GM12891 (cell line): ENCODE data around the gene ZBTB42.

ENCODE experiments used
- DNase-seq: peaks from one replicate; pipeline ENCODE4 v3.0.0; 2011; ENCODE audit warnings: low spot score; ENCODE audit not compliant: insufficient read length
- FAIRE-seq: peaks from 2 replicates; lab custom pipeline; 2011; peaks lifted over from hg19 to GRCh38; lab: Jason Lieb, UNC
- PAX5 ChIP-seq: IDR thresholded peaks from 2 replicates; pipeline ENCODE4 v1.6.1; 2011; ENCODE audit warnings: low read length, moderate library complexity, mild to moderate bottlenecking; ENCODE audit not compliant: insufficient read depth, severe bottlenecking
- POLR2A ChIP-seq: IDR thresholded peaks from 2 replicates; pipeline ENCODE4 v1.6.1; 2011; ENCODE audit warnings: low read depth, low read length, control low read depth
- POLR2AphosphoS5 ChIP-seq: IDR thresholded peaks from 2 replicates; pipeline ENCODE4 v1.6.1; 2011; ENCODE audit warnings: low read depth, low read length, control low read depth
- POU2F2 ChIP-seq: IDR thresholded peaks from 2 replicates; pipeline ENCODE4 v1.6.1; 2011; ENCODE audit warnings: low read depth, mild to moderate bottlenecking, control low read depth, low read length, moderate library complexity
- SPI1 ChIP-seq: IDR thresholded peaks from 2 replicates; pipeline ENCODE4 v1.6.1; 2011; ENCODE audit warnings: low read depth, low read length, control low read depth
- TAF1 ChIP-seq: IDR thresholded peaks from 2 replicates; pipeline ENCODE4 v1.6.1; 2011; ENCODE audit warnings: low read depth, low read length, control low read depth

ZBTB42 gene

DNA sequence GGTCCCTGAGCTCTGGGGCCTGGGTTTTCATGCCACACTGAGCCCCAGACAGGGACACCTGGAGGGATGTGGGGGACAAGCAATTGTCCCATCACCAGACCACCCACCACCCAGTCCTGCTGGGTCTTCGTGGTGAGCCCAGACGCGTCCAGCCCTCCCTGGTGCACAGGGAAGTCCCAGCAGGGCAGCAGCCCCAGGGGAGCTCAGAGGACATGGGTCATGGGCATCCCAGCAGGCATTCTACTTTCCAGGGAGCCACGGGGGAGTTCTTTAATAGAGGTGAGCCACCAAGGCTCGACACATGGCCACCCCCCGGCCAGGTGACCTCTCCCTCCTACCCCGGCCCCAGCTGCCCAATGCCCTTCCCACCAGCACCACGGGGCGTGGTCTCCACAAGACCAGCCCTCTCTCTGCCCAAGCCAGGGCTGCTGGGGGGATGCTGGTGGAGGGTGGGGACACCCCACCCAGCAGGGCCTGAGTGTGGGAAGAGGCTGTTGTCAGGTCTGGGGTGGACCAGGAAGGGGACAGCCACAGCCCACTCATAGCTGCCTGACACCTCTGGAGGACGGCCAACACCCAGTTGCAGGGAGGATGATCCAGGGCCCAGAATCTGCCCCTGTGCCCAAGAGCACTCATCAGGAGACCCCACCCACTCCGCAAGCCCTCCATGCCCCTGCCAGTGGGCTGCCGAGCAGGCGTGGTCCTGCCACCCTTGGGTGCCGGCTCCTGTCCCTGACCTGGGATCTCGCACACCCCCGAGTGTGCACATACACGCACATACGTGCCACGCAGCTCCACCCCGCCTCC lies 19.4 kb upstream of the ZBTB42 start:
- no peak for DNase-seq
- no peak for FAIRE-seq
- TF ChIP-seq POLR2AphosphoS5, result no peak
- TF ChIP-seq POU2F2, result no peak
- no peak for TF ChIP-seq TAF1
- no peak for TF ChIP-seq PAX5
- no peak for TF ChIP-seq POLR2A
- no peak for TF ChIP-seq SPI1

DNA sequence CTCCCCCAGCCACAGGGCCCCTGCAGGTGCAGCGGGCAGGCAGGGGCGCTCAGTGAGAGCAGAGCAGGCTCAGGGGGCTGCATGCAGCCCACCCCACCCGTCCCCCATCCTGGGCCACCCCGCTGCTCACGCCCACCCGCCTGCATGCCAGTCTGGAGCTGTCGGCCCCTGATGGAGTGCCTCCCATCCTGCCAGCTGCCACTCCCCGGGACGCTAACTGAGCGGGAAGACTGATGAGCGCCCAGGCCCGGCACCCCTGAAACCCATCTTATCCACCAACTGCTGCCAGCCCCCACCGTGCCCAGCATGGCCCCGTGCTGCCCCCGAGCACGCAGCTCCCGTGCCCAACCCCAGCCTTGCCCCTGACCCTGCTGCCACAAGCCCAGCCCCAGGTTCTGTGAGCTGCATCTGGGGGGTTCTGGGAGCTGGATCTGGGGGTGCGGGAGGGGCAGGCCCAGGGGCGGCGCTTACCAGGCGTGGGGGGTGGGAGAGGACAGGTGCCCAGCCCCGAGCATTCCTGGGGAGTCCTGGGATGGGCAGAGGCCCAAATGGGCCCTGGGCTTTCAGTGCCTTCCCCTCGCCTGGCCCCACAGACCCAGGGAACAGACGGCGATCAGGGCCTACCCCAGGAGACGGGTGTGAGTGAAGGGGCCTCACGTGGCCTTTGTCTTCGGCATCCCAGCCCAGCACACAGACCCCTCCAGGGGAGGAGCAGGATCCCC lies 18.7 kb upstream of the ZBTB42 start:
- FAIRE-seq (no peak), DNase-seq (no peak)
- TF ChIP-seq POLR2A (no peak), PAX5 (no peak), TAF1 (no peak), POLR2AphosphoS5 (no peak), SPI1 (no peak), POU2F2 (no peak)

DNA sequence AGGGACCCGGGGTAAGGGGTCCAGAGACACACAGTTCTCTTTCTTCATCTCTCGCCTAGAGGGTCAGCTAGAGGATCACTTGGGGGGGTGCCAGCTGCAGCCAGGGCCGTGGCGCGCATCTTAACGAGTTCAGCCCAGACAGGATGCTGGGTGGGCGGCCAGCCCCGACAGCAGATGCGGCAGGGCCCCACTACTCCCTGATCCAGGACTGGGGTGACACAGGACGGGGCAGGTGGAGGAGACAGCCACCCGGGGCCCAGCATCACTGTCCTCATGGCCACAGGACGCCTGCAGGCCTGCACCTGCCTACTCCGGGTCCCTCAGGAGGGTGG lies 18.1 kb upstream of the ZBTB42 start:
- no peak for TF ChIP-seq TAF1
- no peak for TF ChIP-seq POLR2A
- TF ChIP-seq POLR2AphosphoS5, result no peak
- no peak for TF ChIP-seq POU2F2
- no peak for TF ChIP-seq SPI1
- no peak for TF ChIP-seq PAX5
- no peak for DNase-seq
- FAIRE-seq, result no peak

DNA sequence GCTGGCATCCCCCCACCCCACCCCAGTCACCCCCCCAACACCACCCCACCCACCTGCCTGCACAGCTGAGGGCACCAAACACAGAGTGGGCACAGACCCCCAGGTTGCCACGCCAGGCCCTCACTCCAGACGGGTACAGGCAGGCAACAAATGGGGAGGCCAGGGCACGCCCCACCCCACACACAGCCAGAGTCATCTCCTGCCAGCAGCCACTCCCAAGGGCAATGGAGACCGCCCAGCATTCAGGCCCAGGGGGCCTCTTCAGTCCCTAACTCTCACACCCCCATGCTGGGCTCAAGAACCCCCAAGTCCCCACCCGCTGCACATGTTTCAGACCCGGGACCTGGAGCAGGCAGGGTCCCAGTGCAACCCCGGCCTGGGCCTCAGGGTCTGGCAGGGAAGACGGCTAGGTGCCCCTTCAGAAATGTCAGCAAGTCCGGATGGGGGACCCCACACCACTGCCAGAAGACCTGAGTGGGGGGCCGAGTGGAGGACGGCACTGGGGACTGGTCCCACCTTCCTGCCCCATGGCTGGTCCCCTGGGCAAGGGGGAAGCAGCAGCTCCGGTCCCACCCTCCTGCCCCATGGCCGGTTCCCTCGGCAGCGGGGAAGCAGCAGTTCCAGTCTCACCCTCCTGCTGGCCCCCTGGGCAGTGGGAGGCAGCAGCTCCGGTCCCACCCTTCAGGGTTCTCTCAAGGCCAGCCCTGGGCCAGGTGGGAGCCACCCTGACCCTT lies 17.2 kb upstream of the ZBTB42 start:
- DNase-seq, result no peak
- no peak for FAIRE-seq
- TF ChIP-seq POLR2A, result no peak
- no peak for TF ChIP-seq SPI1
- no peak for TF ChIP-seq TAF1
- no peak for TF ChIP-seq PAX5
- no peak for TF ChIP-seq POU2F2
- TF ChIP-seq POLR2AphosphoS5, result no peak

DNA sequence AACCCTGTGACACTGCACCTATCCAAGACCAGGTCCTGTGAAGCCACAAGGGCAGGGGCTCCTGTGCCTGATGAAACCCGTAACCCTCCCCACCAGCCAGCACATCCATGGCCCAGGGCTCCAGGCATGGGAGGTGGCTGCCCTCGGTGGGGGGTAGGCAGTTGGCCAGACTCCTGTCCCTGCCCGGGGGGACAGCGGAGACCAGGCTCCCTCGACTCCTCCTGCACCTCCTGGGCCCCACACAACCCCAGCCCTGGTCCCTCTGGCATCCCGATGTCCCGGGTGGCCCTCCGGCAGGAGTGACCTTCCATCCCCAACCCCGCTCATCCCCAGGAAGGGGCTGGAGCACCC lies 16.7 kb upstream of the ZBTB42 start:
- no peak for DNase-seq
- no peak for TF ChIP-seq TAF1
- no peak for TF ChIP-seq POLR2A
- TF ChIP-seq PAX5, result no peak
- TF ChIP-seq POLR2AphosphoS5, result no peak
- TF ChIP-seq POU2F2, result no peak
- no peak for TF ChIP-seq SPI1
- FAIRE-seq, result no peak

- TF ChIP-seq SPI1, result no peak
- no peak for TF ChIP-seq PAX5
- no peak for TF ChIP-seq TAF1
- TF ChIP-seq POU2F2, result no peak
- no peak for TF ChIP-seq POLR2A
- TF ChIP-seq POLR2AphosphoS5, result no peak
- FAIRE-seq (no peak), DNase-seq (no peak)
Observed at GRCh38 chr14:104784846-104785707, 15.8 kb upstream of the ZBTB42 start.

GRCh38 chr14:104785708-104786080 lies 15.2 kb upstream of the ZBTB42 start:
- TF ChIP-seq SPI1 (no peak), POU2F2 (no peak), TAF1 (no peak), POLR2A (no peak), POLR2AphosphoS5 (no peak), PAX5 (no peak)
- no peak for FAIRE-seq
- DNase-seq, result no peak

GRCh38 chr14:104786091-104786586 lies 14.8 kb upstream of the ZBTB42 start:
- no peak for DNase-seq
- no peak for TF ChIP-seq PAX5
- no peak for TF ChIP-seq POU2F2
- TF ChIP-seq POLR2A, result no peak
- TF ChIP-seq POLR2AphosphoS5, result no peak
- TF ChIP-seq TAF1, result no peak
- TF ChIP-seq SPI1, result no peak

More at GRCh38 chr14:104786091-104786586, 14.8 kb upstream of the ZBTB42 start:
- FAIRE-seq, result no peak
